Measurements from ENCODE around the gene ANKRD34A. TPM values are rescaled to one million over a fixed set of nuclear protein-coding genes. Genes with fewer than 3 reads are reported as not detected.

The ANKRD34A gene
- polyA plus RNA-seq, 1 donor from 2014 or later = 1.7 TPM

GRCh38 chr1:145955436-145955835 is 8.9 kb downstream of the ANKRD34A start:
- Histone ChIP-seq H3K4me3 (ENCODE audit: low read length) (peak overlapping the region; percentile 77), H3K79me2 (replicated peaks; ENCODE audit: insufficient read depth, low read length) (peaks cover 45% of the 10 kb centered on the region), H3K27ac (ENCODE audit: low read length) (no peak overlapping the region), H3K9me3 (ENCODE audit: low read length) (no peaks in the 10 kb centered on the region), H3K27me3 (ENCODE audit: insufficient read depth, low read depth, low read length) (peaks cover 4% of the 10 kb centered on the region), H3K36me3 (ENCODE audit: insufficient read depth, low read length) (no peaks in the 10 kb centered on the region), H2AFZ (ENCODE audit: low read depth, low read length) (no peak overlapping the region), H3K9ac (ENCODE audit: low read length) (peak overlapping the region; percentile 86), H3K9me2 (ENCODE audit: insufficient read depth, low read length) (no peaks in the 10 kb centered on the region), H4K20me1 (ENCODE audit: insufficient read depth) (no peaks in the 10 kb centered on the region), H3F3A (ENCODE audit: insufficient read depth, low read length, poor library complexity, severe bottlenecking) (no peaks in the 10 kb centered on the region), H3K4me2 (ENCODE audit: low read length) (peak overlapping the region; percentile 68)
- TF ChIP-seq MXI1 (conservative IDR thresholded peaks at IDR 0.05; ENCODE audit: poor library complexity, severe bottlenecking) (no peak), POLR2AphosphoS5 (IDR thresholded peaks at IDR 0.05) (no peak), EP300 (conservative IDR thresholded peaks at IDR 0.05; ENCODE audit: poor library complexity, severe bottlenecking) (no peak), RAD21 (conservative IDR thresholded peaks at IDR 0.05) (no peak), REST (IDR thresholded peaks at IDR 0.05; ENCODE audit: borderline replicate concordance) (no peak)

- Histone ChIP-seq H3F3A (ENCODE audit: insufficient read depth, low read length, poor library complexity, severe bottlenecking) (no peaks in the 10 kb centered on the region), H2AFZ (ENCODE audit: low read depth, low read length) (no peak overlapping the region), H3K9me3 (ENCODE audit: low read length) (no peaks in the 10 kb centered on the region), H4K20me1 (ENCODE audit: insufficient read depth) (no peaks in the 10 kb centered on the region), H3K9ac (ENCODE audit: low read length) (no peak overlapping the region), H3K4me2 (ENCODE audit: low read length) (no peak overlapping the region), H3K79me2 (replicated peaks; ENCODE audit: insufficient read depth, low read length) (peaks cover 45% of the 10 kb centered on the region), H3K27me3 (ENCODE audit: insufficient read depth, low read depth, low read length) (no peaks in the 10 kb centered on the region), H3K27ac (ENCODE audit: low read length) (no peak overlapping the region), H3K36me3 (ENCODE audit: insufficient read depth, low read length) (no peaks in the 10 kb centered on the region), H3K9me2 (ENCODE audit: insufficient read depth, low read length) (no peaks in the 10 kb centered on the region), H3K4me3 (ENCODE audit: low read length) (peak overlapping the region; percentile 77)
- TF ChIP-seq SMC3 (conservative IDR thresholded peaks at IDR 0.05; ENCODE audit: poor library complexity) (no peak), POLR2AphosphoS5 (IDR thresholded peaks at IDR 0.05) (no peak), CTCF (IDR thresholded peaks at IDR 0.05; ENCODE audit: poor library complexity, severe bottlenecking) (no peak), MXI1 (conservative IDR thresholded peaks at IDR 0.05; ENCODE audit: poor library complexity, severe bottlenecking) (no peak), REST (IDR thresholded peaks at IDR 0.05; ENCODE audit: borderline replicate concordance) (no peak), EZH2 (IDR thresholded peaks at IDR 0.05; ENCODE audit: borderline replicate concordance, insufficient read depth, low read length, poor library complexity, severe bottlenecking) (no peak), TAF1 (IDR thresholded peaks at IDR 0.05; ENCODE audit: low read depth) (no peak), EP300 (conservative IDR thresholded peaks at IDR 0.05; ENCODE audit: poor library complexity, severe bottlenecking) (no peak), RAD21 (conservative IDR thresholded peaks at IDR 0.05) (no peak)
Observed at GRCh38 chr1:145953861-145954260, 10.5 kb downstream of the ANKRD34A start.

Measured in neural cell (in vitro differentiated cells).